HG02623 (cell line): Measurements from ENCODE around the gene LSM14A.
"Not testable (repeated sequence)": the region's sequence is repeated elsewhere in the genome, so short reads cannot be mapped to it uniquely, and the experiment has no call there.

Experiments
- ATAC-seq: cut with Tn5 transposase; IDR thresholded peaks from one replicate; pipeline ENCODE4 v1.9.1; 2021; ENCODE audit warnings: moderate library complexity; ENCODE audit not compliant: unreplicated experiment

Gene LSM14A

DNA sequence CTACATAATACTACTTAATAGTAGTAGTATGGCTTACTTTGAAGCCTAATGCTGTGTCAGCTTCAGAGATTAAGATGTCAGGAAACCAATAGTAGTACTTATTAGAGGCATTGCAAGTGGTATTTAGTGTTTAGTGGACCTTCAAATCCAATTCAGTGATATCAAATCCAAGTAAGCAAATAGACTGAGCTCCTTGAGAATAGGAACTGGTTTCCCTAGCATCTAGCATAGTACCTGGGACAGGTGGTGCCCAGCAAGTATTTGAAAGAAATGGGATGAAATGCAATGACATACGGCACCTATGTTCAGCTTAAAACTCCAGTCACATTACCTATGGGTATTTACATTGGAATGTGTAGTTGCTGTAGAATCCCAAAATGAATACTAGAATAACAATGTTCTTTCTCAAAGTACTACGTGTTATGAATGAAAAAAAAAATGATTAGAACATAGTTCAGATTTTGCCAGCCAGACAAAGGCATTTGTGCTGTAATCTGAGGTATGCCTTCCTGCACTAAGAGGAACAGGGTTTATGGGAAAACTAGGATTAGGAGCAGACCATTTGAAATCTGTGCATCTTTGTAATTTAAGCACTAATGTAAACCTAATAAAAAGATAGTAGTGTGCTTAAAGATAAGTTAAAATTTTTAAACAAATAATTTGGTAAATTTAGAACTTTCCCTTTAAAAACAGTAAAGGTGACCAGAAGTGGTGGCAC is 17.1 kb downstream of the LSM14A start:
- no peak for ATAC-seq

DNA sequence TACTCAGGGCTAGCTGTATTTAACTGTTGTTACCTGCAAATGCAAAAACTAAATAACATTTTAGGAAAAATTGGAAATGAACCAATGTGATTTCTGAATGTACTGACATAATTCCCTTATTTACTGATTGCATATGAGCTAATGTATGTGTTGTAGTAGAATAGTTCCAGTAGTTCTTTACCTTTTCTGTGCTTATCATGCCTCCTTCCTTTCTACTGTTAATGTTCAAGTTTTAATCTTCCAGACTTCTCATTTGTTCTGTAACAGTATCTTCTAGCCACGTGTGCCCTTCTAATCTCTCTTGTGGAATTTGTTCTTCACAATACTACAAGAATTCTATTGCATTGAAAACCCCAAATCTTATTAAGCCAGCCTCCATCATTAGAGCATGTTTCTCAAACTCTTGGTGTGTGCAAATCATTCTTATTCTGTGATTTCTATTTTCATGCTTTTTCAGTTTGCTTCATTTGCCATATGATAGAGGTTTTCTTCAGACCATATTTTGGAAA is 17.7 kb downstream of the LSM14A start:
- no peak for ATAC-seq

DNA sequence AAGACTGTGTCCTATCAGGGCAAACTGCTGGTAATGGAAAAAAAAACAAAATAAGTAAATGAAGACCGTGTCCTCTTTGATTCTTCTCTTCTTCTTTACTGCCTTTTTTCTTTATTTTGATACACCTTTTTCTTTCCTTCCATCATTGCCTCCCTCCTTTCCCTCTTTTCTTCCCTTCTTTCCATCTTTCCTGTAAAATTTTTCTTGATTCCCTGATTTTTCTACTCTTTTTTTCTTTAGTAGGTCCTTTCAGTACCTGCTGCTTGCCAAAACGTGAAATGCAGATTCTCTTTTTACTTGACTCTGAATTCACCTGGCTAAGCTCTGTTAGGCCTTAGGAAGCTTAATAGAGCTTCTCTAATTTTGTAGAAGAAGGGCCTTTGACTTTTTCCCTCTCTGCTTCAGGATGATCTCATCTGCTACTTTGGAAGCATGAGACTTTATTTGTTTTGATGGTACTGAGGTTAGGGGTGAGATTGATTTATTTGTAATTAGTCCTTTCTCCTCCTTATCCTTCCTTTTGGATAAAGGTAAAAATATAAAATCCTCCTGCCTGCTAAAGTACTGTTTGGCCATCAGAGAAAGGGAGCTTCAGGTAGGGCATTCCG is 19.2 kb downstream of the LSM14A start:
- ATAC-seq: no peak

DNA sequence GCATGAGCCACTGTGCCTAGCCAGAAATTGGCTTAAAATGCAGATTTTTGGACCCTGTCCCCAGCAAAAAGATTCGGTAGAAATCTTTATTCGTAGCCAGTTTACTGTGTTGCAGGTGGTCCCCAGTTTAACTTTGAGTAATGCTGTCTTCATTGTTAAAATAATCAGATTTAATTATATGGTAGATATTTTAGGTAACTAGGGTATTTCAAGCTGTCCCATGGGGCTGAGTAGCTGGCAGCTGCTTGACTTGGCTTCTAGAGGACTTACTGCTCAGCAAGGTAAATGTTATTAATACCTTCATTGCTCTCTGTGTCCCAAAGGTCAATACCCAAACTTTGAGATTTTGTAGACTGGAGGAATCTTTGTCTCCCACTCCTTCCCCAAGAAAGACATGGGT is 21.1 kb downstream of the LSM14A start:
- no peak for ATAC-seq

DNA sequence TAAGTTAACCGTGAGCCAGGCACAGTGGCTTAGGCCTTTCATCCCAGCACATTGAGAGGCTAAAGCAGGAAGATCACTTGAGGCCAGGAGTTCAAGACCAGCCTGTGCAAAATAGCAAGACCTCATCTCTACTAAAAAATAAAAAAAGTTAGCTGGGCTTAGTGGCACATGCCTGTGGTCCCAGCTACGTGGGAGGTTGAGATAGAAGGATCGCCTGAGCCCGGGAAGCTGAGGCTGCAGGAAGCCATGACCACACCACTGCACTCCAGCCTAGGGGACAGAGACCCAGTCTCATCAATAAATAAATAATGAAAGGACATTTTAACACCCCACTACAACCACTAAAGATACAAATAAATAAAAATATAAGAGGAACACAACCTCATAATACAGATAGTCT is 21.6 kb downstream of the LSM14A start:
- ATAC-seq: no peak

DNA sequence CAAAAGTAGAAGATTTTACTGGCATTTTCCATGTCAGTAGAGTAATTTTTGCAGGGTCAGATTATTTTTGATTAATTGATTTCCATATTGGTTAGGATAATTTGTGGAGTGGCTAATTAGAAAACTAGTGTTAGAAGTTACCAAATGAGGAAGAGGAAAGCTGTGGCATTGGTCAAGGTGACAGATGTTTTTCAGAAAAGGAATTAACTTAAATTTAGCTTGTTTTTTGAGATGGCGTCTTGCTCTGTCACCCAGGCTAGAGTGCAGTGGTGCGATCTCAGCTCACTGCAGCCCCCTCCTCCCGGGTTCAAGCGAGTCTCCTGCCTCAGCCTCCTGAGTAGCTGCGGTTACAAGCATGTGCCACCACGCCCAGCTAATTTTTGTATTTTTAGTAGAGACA is 28.8 kb downstream of the LSM14A start:
- ATAC-seq: no peak

DNA sequence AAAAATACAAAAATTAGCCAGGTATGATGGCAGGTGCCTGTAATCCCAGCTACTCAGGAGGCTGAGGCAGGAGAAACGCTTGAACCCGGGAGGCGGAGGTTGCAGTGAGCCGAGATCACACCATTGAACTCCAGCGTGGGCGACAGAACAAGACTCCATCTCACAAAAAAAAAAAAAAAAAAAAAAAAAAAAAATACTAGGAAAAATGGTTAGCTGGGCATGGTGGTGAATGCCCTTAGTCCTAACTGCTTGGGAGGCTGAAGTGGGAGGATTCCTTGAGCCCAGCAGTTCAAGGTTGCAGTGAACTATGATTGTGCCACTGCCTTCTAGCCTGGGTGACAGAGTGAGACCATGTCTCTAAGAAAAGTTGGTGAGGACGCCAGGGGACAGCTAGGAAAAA is 33.0 kb downstream of the LSM14A start:
- not testable (repeated sequence) for ATAC-seq

DNA sequence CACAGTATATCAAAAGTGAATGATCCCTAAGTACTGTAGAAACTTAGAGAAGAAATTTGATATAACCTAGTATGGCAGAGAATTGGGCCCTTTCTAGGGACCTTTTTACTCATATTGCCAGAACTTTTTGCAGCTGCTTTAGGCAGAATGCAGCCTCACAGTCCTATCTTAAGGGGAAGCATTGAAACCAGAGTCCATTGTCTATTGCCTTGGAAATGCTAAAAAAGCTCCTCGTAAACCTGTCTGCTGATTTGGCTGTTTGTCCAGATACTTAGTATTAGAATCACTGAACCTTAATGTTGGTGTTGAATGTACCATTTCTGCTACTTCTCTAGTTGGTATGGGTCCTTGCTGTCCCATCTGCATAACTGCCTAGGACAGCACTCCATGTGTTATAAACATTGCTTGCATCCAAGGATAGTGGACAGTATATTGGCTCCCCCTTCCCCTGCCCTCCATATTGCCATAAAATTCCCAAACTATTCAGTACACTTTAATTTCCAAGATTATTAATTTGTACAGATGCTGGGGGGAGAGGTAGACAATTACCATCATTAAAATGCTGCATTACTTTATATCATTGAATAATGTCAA is 36.1 kb downstream of the LSM14A start:
- ATAC-seq: no peak

DNA sequence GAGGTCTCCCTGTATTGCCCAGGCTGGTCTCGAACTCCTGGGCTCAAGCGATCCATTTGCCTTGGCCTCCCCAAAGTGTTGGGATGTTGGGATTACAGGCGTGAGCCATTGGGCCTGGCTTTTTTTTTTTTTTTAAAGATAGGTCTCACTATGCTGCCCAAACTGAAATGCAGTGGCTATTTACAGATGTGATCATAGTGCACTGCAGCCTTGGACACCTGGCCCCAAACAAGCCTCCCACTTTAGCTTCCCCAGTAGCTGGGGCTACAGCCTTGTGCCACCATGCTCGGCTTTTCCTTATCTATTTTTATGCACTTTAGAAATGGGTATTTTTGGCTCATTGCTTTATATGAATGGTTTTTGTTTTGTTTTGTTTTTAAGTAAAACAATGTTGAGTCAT is 37.4 kb downstream of the LSM14A start:
- ATAC-seq: no peak

DNA sequence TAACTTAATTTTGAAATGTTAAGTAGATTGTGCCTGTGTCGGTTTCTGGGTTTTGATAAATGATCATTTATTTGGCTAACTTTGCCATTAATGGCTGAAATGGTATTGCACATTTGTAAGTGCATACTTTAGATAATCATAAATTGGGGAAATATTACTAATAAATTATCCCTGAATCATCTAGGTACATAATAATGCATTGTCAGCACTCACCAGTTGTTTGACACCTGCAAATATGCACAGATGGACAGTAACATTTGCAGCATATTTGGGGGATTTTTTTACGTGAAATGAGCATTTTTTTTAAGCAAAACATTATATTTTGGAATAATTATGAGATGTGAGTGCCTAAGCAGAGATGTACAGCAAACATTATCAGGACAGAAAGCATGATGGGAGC is 41.0 kb downstream of the LSM14A start:
- ATAC-seq: no peak

DNA sequence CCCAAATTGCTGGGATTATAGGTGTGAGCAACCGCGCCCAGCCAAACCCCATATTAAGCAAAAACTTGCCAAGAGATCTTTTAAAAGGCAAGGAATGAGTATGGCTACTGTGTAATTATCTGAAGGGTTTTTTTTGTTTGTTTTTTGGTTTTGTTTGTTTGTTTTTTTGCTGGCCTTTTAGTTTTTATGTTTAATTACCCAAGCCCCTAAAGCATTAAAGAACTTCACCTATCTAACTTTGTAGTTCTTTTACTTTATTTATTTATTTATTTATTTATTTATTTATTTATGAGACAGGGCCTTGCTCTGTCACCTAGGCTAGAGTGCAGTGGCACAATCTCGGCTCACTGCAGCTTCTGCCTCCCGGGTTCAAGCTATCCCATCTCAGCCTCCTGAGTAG is 41.7 kb downstream of the LSM14A start:
- no peak for ATAC-seq

DNA sequence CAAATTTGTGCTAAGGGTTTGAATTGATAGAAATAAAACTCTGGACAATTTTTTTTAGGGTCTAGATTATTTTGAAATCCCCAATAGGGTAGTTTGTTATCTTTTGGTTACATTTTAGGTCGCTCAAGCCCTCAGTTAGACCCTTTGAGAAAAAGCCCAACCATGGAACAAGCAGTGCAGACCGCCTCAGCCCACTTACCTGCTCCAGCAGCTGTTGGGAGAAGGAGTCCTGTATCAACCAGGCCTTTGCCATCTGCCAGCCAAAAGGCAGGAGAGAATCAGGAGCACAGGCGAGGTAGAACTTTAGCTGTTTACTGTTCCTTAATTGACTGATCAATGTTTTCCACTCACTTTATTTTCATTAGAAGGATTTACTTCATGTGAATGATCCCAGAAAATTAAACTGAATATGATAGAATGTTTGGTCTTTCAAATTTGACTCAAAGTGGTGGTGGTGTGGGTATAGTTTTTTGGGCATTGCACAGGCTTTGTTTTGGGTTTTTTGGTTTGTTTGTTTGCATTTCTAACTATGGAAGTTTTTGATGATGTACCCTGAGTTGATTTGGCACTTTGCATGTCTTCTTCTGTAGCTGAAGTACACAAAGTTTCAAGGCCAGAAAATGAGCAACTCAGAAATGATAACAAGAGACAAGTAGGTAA is 42.8 kb downstream of the LSM14A start:
- no peak for ATAC-seq

DNA sequence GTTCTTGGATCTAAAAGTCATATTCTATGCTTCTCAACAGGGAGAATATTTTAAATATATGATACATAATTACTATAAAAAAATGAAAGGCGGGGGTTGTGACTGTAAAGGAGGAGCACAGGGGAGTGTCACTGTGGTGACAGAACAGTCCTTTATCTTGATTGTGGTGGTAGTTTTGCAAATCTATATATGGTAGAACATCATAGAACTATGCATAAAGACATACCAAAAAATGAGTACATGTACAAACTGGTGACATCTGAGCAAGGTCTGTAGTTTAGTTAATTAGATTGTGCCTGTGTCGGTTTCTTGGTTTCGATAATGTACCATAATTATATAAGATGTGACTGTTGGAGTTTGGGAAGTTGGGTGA is 43.3 kb downstream of the LSM14A start:
- no peak for ATAC-seq

DNA sequence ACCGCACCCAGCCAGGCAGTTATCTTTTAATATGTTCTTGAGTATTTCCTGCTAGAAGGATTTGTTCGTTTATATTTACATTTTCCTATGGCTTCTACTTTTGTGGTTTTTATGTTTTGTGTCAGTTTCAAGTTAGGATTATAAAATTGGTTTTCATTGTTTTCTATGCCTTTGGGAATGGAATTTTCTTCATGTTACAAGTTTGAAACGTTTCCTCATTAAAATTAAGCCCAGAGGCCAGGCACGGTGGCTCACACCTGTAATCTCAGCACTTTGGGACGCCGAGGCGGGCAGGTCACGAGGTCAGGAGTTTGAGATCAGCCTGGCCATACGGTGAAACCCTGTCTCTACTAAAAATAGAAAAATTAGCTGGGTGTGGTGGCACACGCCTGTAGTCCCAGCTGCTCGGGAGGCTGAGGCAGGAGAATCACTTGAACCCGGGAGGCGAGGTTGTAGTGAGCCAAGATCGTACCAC is 44.5 kb downstream of the LSM14A start:
- not testable (repeated sequence) for ATAC-seq

DNA sequence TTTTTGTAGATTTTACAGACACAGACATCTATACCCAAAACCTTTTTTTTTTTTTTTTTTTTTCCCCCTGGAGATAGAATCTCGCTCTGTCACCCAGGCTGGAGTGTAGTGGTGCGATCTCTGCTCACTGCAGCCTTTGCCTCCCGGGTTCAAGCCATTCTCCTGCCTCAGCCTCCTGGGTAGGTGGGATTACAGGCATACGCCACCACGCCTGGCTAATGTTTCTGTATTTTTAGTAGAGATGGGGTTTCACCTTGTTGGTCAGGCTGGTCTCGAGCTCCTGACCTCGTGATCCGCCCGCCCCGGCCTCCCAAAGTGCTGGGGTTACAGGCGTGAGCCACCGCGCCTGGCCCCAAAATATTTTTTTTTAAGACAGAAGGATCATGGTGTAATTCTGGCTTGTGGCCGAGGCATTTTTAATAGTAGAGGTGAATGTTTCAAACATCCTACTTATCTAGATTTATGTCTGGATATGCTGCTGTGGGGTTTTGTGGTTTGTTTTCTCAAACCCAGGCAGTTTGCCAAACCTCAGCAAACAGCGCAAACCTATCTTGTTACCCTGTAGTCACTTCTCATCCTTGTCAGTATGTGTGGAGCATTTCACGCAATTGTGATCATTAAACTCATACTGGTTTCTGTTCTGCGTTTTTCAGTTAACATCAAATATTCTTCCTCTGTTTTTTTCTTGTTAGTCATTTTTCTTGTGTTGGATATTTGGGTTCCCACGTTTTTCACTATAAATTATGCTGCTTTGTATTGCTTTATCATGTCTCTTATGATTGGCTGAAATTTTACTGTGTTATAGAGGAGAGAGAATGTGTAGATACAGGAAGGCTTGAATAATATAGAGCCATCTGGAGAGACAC is 45.9 kb downstream of the LSM14A start:
- no peak for ATAC-seq

DNA sequence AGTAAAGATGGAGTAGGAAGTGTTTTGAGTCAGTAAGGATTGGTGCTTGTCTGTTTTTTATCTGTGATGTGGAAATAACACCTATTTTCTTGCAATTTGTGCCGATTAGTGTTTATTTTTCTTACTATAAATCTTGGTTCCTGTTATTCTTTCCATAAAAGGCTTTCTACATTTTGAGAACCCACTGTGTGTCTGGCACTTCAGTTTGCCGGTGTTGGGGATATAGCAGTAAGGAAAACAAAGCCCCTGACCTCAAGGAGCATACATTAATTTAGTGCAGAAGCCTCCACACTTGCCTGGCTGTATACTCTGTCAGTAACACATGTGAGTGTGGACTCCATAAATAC is 46.5 kb downstream of the LSM14A start:
- no peak for ATAC-seq

DNA sequence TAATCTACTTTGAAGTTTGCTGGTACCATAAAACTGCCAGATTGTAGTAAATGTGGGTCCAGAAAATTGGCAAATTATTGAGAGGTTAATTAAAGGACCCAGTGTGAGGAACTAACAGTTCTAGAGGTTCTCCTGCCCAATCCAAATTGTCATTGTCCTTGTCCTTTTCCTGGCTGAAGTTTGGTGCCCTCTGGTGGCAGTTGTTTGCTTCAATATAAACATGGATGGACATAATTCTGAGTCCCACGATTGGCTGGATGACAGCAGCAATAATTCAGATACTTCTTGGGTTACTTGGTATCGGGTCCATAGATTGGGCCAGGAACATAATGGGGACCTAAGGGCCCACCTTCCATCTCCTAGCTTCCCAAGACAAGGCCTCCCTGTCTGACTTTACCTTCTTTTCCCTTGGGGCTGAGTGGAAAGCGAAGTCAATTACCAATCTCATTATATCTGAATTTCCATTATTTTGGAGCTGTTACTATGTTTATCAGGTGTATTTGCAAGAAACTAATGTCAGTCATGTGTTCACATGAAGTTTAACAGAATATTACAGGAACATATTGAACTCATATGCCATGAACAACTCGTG is 48.3 kb downstream of the LSM14A start:
- ATAC-seq: no peak

DNA sequence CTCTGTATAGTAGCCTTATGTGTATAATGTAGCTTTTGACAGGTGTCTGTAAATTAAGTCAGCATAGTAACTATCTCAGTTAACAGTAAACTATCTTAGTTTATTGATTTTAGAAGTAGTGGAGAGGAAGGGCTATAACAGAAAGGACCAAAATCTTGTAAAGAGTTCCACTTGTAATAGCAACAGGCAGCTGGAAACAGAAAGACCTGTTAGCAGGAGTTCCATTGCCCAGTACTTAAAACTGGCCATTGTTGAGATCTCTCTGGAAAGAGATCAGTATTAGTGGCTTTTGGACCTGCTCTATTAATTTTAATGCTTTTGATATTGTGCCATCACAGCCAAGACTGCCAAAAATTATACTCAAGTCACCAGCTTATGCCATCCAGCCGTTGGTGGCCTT is 50.1 kb downstream of the LSM14A start:
- no peak for ATAC-seq

DNA sequence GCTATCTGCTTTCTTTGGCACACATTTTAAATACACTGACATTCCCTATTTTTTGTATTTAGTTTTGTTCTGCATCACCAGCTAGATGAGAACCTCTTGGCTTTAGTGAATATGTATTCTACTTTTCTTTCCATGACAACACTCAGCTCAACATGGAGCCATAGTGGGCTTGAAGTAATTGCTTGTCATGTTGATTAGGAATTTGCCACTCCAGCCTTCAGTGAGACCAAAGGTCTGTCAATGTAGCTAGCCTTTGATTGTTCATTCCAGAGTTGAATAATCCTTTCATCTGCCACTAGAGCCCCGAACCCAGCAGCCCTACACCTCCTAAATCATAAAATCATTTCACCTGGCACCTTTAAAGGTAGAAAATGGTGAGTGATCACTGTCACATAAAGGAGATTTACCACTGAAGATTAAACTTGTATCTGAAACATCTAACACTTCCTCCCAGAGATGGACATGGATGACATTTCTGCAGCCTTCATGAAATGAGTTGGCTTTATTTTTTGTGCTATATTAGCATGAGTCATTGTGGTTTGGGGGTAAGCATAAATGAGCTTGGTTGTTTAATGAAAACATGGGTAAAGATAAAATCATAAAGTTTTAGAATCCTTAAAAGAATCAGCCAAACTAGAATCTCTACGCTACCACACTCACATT is 52.8 kb downstream of the LSM14A start:
- no peak for ATAC-seq

DNA sequence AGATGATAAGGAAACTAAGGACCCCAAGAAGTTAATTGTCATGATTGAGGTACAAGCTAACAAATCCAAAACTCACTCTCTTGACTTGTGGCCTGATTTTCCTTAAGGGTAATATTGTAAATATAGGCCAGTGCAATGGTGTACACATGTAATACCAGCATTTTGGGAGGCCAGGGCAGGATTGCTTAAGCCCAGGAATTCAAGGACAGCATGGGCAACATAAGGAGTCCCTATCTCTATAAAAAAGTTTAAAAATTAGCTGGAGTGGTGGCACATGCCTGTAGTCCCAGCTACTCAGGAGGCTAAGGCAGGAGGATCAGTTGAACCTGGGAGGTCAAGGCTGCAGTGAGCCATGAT is 53.3 kb downstream of the LSM14A start:
- no peak for ATAC-seq
